HepG2 (cell line): Measurements from ENCODE around the gene SSC5D. TPM values are rescaled to one million over a fixed set of nuclear protein-coding genes. Genes with fewer than 3 reads are reported as not detected.
A peak's percentile ranks its signal among the peaks of the same experiment; 100 is the strongest.

Source experiments
- AKAP8 ChIP-seq: sonication (generic); formaldehyde crosslinking; IDR thresholded peaks from 2 replicates; pipeline ENCODE4 v1.5.1; 2020; ENCODE audit warnings: mild to moderate bottlenecking, missing genetic modification reagents
- DMAP1 ChIP-seq: IDR thresholded peaks from 2 replicates; pipeline ENCODE4 v1.6.1; 2016
- FOXC1 ChIP-seq: sonication (generic); formaldehyde crosslinking; IDR thresholded peaks from 2 replicates; pipeline ENCODE4 v1.8.0; 2022; ENCODE audit warnings: mild to moderate bottlenecking, missing genetic modification reagents, borderline replicate concordance
- MLXIP ChIP-seq: sonication (generic); formaldehyde crosslinking; IDR thresholded peaks from 2 replicates; pipeline ENCODE4 v1.9.0; 2021; ENCODE audit warnings: missing genetic modification reagents, borderline replicate concordance
- NRL ChIP-seq: sonication (generic); formaldehyde crosslinking; IDR thresholded peaks from 2 replicates; pipeline ENCODE4 v1.5.0; 2020; ENCODE audit warnings: missing genetic modification reagents, mild to moderate bottlenecking, moderate library complexity, borderline replicate concordance
- SOX6 ChIP-seq, 2 experiments: fragments of 450-650 bp in 1 of 2; sonication (generic) in 1 of 2; formaldehyde crosslinking in 1 of 2; IDR thresholded peaks; 2 replicates each; pipeline versions ENCODE4 v1.4.0 to v1.6.1; 2017 to 2020; ENCODE audit warnings: antibody characterized with exemption in 1 of 2, mild to moderate bottlenecking in 1 of 2, missing genetic modification reagents in 1 of 2
- TP53 ChIP-seq: sonication (generic); formaldehyde crosslinking; conservative IDR thresholded peaks from 2 replicates; pipeline ENCODE4 v1.4.0; 2020; ENCODE audit warnings: missing genetic modification reagents
- ZBTB49 ChIP-seq: sonication (generic); formaldehyde crosslinking; IDR thresholded peaks from 2 replicates; pipeline ENCODE4 v1.4.0; 2020; ENCODE audit warnings: missing genetic modification reagents, borderline replicate concordance
- ZNF142 ChIP-seq: sonication (generic); formaldehyde crosslinking; IDR thresholded peaks from 2 replicates; pipeline ENCODE4 v1.4.0; 2020; ENCODE audit warnings: missing genetic modification reagents
- ZNF430 ChIP-seq: sonication (generic); formaldehyde crosslinking; IDR thresholded peaks from 2 replicates; pipeline ENCODE4 v1.9.0; 2021; ENCODE audit warnings: mild to moderate bottlenecking, missing genetic modification reagents
- ZNF512 ChIP-seq: sonication (generic); formaldehyde crosslinking; IDR thresholded peaks from 2 replicates; pipeline ENCODE4 v1.4.0; 2020; ENCODE audit warnings: mild to moderate bottlenecking, missing genetic modification reagents
- ZNF513 ChIP-seq: sonication (generic); formaldehyde crosslinking; conservative IDR thresholded peaks from 2 replicates; pipeline ENCODE4 v1.5.0; 2020; ENCODE audit warnings: missing genetic modification reagents
- ZNF576 ChIP-seq: sonication (generic); formaldehyde crosslinking; IDR thresholded peaks from 2 replicates; pipeline ENCODE4 v1.4.0; 2020; ENCODE audit warnings: mild to moderate bottlenecking, missing genetic modification reagents
- polyA plus RNA-seq, 8 experiments: library from polyadenylated mRNA; depleted of rRNA in 3 of 8; stranded (reverse) in 7 of 8; unstranded in 1 of 8; fragments of >200 nt; fragmentation: Illumina TruSeq in 4 of 8; extraction: Trizol in 4 of 8; gene quantifications; 2 replicates each; pipeline versions ENCODE4 v1.2.1 to v1.2.3, GENCODE V29; 2011 to 2016; ENCODE audit warnings: low read depth in 4 of 8, missing spikeins in 1 of 8, mixed read lengths in 1 of 8; ENCODE audit not compliant: insufficient read depth in 1 of 8
- total RNA-seq, 5 experiments: library from RNA; depleted of rRNA; stranded (reverse); fragments of >200 nt; fragmentation: Illumina TruSeq; extraction: Trizol; gene quantifications; 2 replicates each; pipeline ENCODE4 v1.2.3, GENCODE V29; 2016; ENCODE audit warnings: low read depth in 1 of 5

Gene SSC5D
- total and polyA plus RNA-seq, 2 of the 13 experiments (the other 11 are each of a cell fraction or from before 2014, with no cell fraction given): not detected

- TF ChIP-seq ZNF513 (CRISPR knock-in tag) (no peak), ZNF430 (CRISPR knock-in tag) (peak; percentile 92; the same call in 1 of the 2 replicates), ZBTB49 (no peak), DMAP1 (CRISPR knock-in tag) (peak; percentile 92), ZNF512 (CRISPR knock-in tag) (no peak), ZNF576 (no peak), AKAP8 (no peak), FOXC1 (CRISPR knock-in tag) (peak; percentile 95), NRL (CRISPR knock-in tag) (peak; percentile 94), ZNF142 (peak; percentile 81; the same call in 1 of the 2 replicates), MLXIP (CRISPR knock-in tag) (peak; percentile 87), TP53 (CRISPR knock-in tag) (0 out of 2 replicates have a peak, but pooled peaks have one; percentile 44), SOX6 (IDR thresholded peaks at IDR 0.05) (no peak), SOX6 (CRISPR knock-in tag; IDR thresholded peaks at IDR 0.05) (peak; percentile 35)
These were observed 12.0 kb upstream of the SSC5D start, which contains the start of gene ZNF628 (continued) for GRCh38 chr19:55476100-55476775.
